Trophoblast cell (in vitro differentiated cells and primary cell): ENCODE measurements around the gene CYP2E1.

Experiments
- DNase-seq, 2 donors: peaks; one replicate each; pipeline ENCODE4 v3.0.0-alpha.2; 2016
- H2AFZ ChIP-seq: 2 replicates; pipeline ENCODE4 v1.6.1; 2013; ENCODE audit warnings: low read length, moderate library complexity, mild to moderate bottlenecking; ENCODE audit not compliant: insufficient read depth, poor library complexity
- H2AK5ac ChIP-seq: 2 replicates; pipeline ENCODE4 v1.6.1; 2013; ENCODE audit warnings: mild to moderate bottlenecking, low read length
- H2BK120ac ChIP-seq: 2 replicates; pipeline ENCODE4 v1.6.1; 2013; ENCODE audit warnings: low read length, mild to moderate bottlenecking, moderate library complexity; ENCODE audit not compliant: insufficient read depth, poor library complexity
- H2BK12ac ChIP-seq: 2 replicates; pipeline ENCODE4 v1.6.1; 2013; ENCODE audit warnings: mild to moderate bottlenecking, low read length, moderate library complexity
- H2BK5ac ChIP-seq: 2 replicates; pipeline ENCODE4 v1.6.1; 2013; ENCODE audit warnings: low read length, low read depth, moderate library complexity, mild to moderate bottlenecking; ENCODE audit not compliant: poor library complexity
- H3K14ac ChIP-seq: 2 replicates; pipeline ENCODE4 v1.6.1; 2013; ENCODE audit warnings: mild to moderate bottlenecking, low read length
- H3K18ac ChIP-seq: 2 replicates; pipeline ENCODE4 v1.6.1; 2013; ENCODE audit warnings: mild to moderate bottlenecking, low read length
- H3K23ac ChIP-seq: 2 replicates; pipeline ENCODE4 v1.6.1; 2013; ENCODE audit warnings: low read length
- H3K27ac ChIP-seq: 2 replicates; pipeline ENCODE4 v1.5.1; 2013; ENCODE audit warnings: low read depth, mild to moderate bottlenecking, inconsistent platforms, low read length, moderate library complexity
- H3K27me3 ChIP-seq: 2 replicates; pipeline ENCODE4 v1.6.1; 2013; ENCODE audit warnings: inconsistent platforms, mild to moderate bottlenecking, low read length, moderate library complexity; ENCODE audit not compliant: insufficient read depth
- H3K36me3 ChIP-seq, 2 experiments: 1 replicate in 1 of 2; 2 replicates in 1 of 2; pipeline ENCODE4 v1.6.1; 2013; ENCODE audit warnings: low read length in 2 of 2, mild to moderate bottlenecking in 2 of 2, moderate library complexity in 1 of 2; ENCODE audit not compliant: insufficient read depth in 2 of 2, control insufficient read depth in 1 of 2
- H3K4ac ChIP-seq: 2 replicates; pipeline ENCODE4 v1.6.1; 2013; ENCODE audit warnings: low read depth, mild to moderate bottlenecking, low read length, moderate library complexity
- H3K4me1 ChIP-seq, 2 experiments: 1 replicate in 1 of 2; 2 replicates in 1 of 2; pipeline ENCODE4 v1.6.1; 2013; ENCODE audit warnings: low read length in 2 of 2, mild to moderate bottlenecking in 2 of 2, moderate library complexity in 1 of 2; ENCODE audit not compliant: insufficient read depth in 2 of 2, control insufficient read depth in 1 of 2
- H3K4me2 ChIP-seq: 2 replicates; pipeline ENCODE4 v1.6.1; 2013; ENCODE audit warnings: inconsistent platforms, mild to moderate bottlenecking, low read length, moderate library complexity
- H3K4me3 ChIP-seq: 2 replicates; pipeline ENCODE4 v1.5.1; 2013; ENCODE audit warnings: mild to moderate bottlenecking, low read depth, low read length, inconsistent platforms
- H3K79me1 ChIP-seq: one replicate; pipeline ENCODE4 v1.6.1; 2013; ENCODE audit warnings: low read length
- H3K79me2 ChIP-seq: 2 replicates; pipeline ENCODE4 v1.6.1; 2013; ENCODE audit warnings: low read length, mild to moderate bottlenecking; ENCODE audit not compliant: control insufficient read depth, insufficient read depth, poor library complexity
- H3K9ac ChIP-seq: 2 replicates; pipeline ENCODE4 v1.6.1; 2013; ENCODE audit warnings: mild to moderate bottlenecking, low read length
- H3K9me3 ChIP-seq: 2 replicates; pipeline ENCODE4 v1.6.1; 2013; ENCODE audit warnings: low read depth, mild to moderate bottlenecking, control low read depth, inconsistent platforms, low read length; ENCODE audit not compliant: insufficient read depth
- H4K12ac ChIP-seq: 2 replicates; pipeline ENCODE4 v1.6.1; 2013; ENCODE audit warnings: low read depth, mild to moderate bottlenecking, low read length, moderate library complexity
- H4K8ac ChIP-seq: 2 replicates; pipeline ENCODE4 v1.6.1; 2013; ENCODE audit warnings: low read depth, mild to moderate bottlenecking, low read length, moderate library complexity
- H4K91ac ChIP-seq: one replicate; pipeline ENCODE4 v1.6.1; 2013; ENCODE audit warnings: low read depth, mild to moderate bottlenecking, low read length, moderate library complexity
- WGBS: extraction: QIAGEN DNeasy Blood & Tissue Kit; methylation state at CpG from one replicate; pipeline ENCODE4 v1.1.7; 2013; ENCODE audit warnings: missing lambda C conversion rate; ENCODE audit not compliant: insufficient read length, insufficient coverage; ENCODE audit errors: extremely low coverage; 5-methylcytosine and 5-hydroxymethylcytosine counted together

Gene CYP2E1

DNA sequence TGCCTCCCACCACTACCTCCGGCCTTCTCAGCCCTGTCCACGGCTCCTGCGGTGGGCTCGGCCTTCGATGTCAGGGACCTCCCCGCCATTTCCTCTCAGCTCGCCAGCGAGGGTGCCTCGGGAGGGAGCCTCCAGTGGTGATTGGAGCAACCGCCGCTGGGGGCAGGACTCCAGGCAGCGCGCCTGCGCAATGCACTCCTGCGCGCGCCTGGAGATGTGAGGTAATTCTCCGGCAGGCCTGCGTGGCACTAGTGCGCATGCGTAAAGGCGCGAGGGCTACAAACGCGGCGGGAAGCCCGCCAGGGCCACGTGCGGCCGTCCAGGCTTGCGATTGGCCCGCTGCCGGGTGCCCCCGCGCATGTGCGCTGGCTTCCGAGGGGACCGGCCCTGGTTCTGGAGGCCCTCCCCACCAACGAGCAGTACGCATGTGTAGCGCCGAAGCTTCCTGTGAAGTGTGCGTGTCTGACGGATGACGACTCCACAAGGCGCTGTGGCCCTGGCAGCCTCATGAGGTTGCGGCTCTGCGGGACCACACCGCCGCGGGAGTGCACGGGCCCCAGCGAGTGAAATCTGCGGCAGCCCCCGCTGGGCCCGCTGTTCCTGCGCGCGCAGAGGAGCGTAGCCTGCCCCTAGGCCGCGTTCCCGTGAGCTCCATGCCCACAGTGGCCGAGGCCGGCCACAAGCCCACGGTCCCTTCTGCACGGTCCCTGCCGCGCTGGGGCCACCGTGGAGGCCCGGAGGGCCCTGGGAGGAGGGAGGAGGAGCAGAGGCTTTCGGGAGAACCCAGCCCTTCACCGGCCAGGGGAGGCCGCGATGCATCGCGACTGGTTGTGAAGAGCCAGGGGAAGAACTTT is 38.5 kb downstream of the CYP2E1 start, which contains the start of gene SYCE1:
Gene SYCE1, minus strand, starts transcription at position 143 of the 854 bp plus-strand sequence. Its CDS starts 54 bp downstream, at position 89.
- H3K79me1 ChIP-seq: no peaks in the 10 kb centered on the region

DNA sequence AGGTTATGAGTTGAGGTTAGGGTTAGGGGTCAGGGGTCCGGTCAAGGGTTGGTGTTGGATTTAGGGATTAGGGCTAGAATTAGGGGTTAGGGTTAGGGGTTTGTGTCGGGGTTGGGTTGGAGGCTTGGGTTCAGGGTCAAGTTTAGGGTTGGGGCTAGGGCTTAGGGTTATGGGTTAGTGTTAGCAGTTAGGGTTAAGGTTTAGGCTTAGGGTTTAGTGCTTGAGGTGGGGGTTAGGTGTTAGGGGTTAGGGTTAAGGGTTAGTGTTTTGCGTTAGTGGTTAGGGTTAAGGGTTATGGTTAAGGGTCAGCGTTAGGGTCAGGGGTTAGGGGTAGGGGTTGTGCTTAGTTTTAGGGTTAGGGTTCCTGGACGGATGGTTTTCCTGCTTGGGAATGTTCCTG is 40.0 kb downstream of the CYP2E1 start:
- Histone ChIP-seq H3K4ac (no peak overlapping the region), H3K9me3 (peaks cover 41% of the 10 kb centered on the region), H4K8ac (no peak overlapping the region), H3K36me3 (no peaks in the 10 kb centered on the region), H3K79me2 (no peaks in the 10 kb centered on the region), H2BK120ac (no peak overlapping the region), H3K4me1 (no peaks in the 10 kb centered on the region), H3K4me3 (no peak overlapping the region), H2AFZ (no peak overlapping the region), H3K4me2 (no peak overlapping the region), H2BK12ac (no peak overlapping the region), H3K14ac (no peak overlapping the region), H3K79me1 (no peaks in the 10 kb centered on the region), H3K27ac (no peak overlapping the region), H3K23ac (no peak overlapping the region), H3K27me3 (no peaks in the 10 kb centered on the region), H2BK5ac (no peak overlapping the region), H4K91ac (no peak overlapping the region), H3K18ac (no peak overlapping the region), H3K9ac (no peak overlapping the region), H4K12ac (no peak overlapping the region), H2AK5ac (no peak overlapping the region)
- no peak for DNase-seq
- 100% methylated on average over 4 of the region's 5 CpGs for WGBS

More for the DNA sequence above, 38.5 kb downstream of the CYP2E1 start, which contains the start of gene SYCE1:
- no peak for DNase-seq
- Histone ChIP-seq H4K91ac (no peak within 1 kb of the TSS), H3K9me3 (peaks cover 41% of the 10 kb centered on the region), H3K4ac (no peak within 1 kb of the TSS), H3K36me3 (no peaks in the 10 kb centered on the region), H3K27ac (no peak within 1 kb of the TSS), H3K4me1 (no peaks in the 10 kb centered on the region), H4K12ac (no peak within 1 kb of the TSS), H3K9ac (no peak within 1 kb of the TSS), H3K14ac (no peak within 1 kb of the TSS), H3K4me3 (no peak within 1 kb of the TSS), H2BK120ac (no peak within 1 kb of the TSS), H2BK12ac (no peak within 1 kb of the TSS), H3K79me2 (no peaks in the 10 kb centered on the region), H3K4me2 (no peak within 1 kb of the TSS), H3K23ac (no peak within 1 kb of the TSS), H3K27me3 (no peaks in the 10 kb centered on the region), H4K8ac (no peak within 1 kb of the TSS), H2AFZ (no peak within 1 kb of the TSS), H2BK5ac (no peak within 1 kb of the TSS), H3K18ac (no peak within 1 kb of the TSS), H2AK5ac (no peak within 1 kb of the TSS)
- WGBS: no CpG with 5 or more reads among the region's 77 CpGs

DNA sequence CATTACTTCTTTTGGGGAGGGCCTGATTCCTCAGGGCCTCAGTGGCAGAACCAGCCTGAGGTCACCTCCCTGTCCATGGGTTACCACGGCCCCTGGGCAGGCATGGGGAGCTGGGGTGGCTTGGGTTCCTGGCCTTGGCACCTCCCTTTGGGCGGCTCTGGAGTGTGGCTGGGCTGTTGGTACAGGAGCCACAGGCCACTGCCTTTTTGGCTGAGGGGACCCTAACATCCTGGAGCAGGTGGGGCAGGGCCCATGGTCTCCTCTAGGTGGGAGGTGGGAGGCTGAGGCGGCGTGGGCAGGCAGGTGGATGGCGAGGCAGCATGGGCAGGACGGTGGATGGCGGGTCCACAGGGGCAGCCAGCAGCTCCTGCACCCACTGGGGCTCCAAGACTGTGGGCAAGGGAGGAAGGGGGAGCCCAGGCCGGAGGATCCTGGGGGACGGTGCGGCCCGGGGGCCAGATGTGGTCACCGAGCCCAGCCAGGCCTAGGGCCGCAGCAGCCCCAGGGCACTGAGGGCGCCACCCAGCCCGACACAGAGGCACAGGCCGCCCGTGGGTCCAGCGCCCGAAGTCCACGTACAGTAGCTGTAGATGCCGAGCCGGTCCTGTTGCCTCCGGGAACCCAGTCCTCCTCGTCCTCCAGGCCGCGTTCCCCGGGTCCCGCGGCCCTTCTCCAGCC is 40.6 kb downstream of the CYP2E1 start:
- Histone ChIP-seq H3K27me3 (no peaks in the 10 kb centered on the region), H3K4ac (no peak overlapping the region), H3K4me1 (no peaks in the 10 kb centered on the region), H2BK12ac (no peak overlapping the region), H3K9me3 (peaks cover 41% of the 10 kb centered on the region), H2BK5ac (no peak overlapping the region), H3K18ac (no peak overlapping the region), H4K8ac (no peak overlapping the region), H3K4me3 (no peak overlapping the region), H4K12ac (no peak overlapping the region), H2AFZ (no peak overlapping the region), H3K4me2 (no peak overlapping the region), H3K79me1 (no peaks in the 10 kb centered on the region), H3K14ac (no peak overlapping the region), H2AK5ac (no peak overlapping the region), H3K79me2 (no peaks in the 10 kb centered on the region), H4K91ac (no peak overlapping the region), H3K36me3 (no peaks in the 10 kb centered on the region), H3K27ac (no peak overlapping the region), H3K23ac (no peak overlapping the region), H2BK120ac (no peak overlapping the region), H3K9ac (no peak overlapping the region)
- no CpG with 5 or more reads among the region's 29 CpGs for WGBS
- DNase-seq: no peak

- Histone ChIP-seq H3K4ac (no peak overlapping the region), H2AFZ (no peak overlapping the region), H3K27me3 (no peaks in the 10 kb centered on the region), H3K4me2 (no peak overlapping the region), H4K12ac (no peak overlapping the region), H2AK5ac (no peak overlapping the region), H3K23ac (no peak overlapping the region), H3K18ac (no peak overlapping the region), H3K4me3 (no peak overlapping the region), H3K79me1 (no peaks in the 10 kb centered on the region), H2BK120ac (no peak overlapping the region), H3K9me3 (peaks cover 41% of the 10 kb centered on the region), H3K4me1 (no peaks in the 10 kb centered on the region), H4K8ac (no peak overlapping the region), H4K91ac (no peak overlapping the region), H3K9ac (no peak overlapping the region), H3K36me3 (no peaks in the 10 kb centered on the region), H2BK12ac (no peak overlapping the region), H2BK5ac (no peak overlapping the region), H3K27ac (no peak overlapping the region), H3K79me2 (no peaks in the 10 kb centered on the region), H3K14ac (no peak overlapping the region)
- no CpG with 5 or more reads among the region's 22 CpGs for WGBS
- DNase-seq: no peak
Observed at GRCh38 chr10:133568287-133568614, 41.1 kb downstream of the CYP2E1 start.
